Kidney epithelial cell (primary cell): ENCODE results near the gene CAPS. TPM values are rescaled to one million over a fixed set of nuclear protein-coding genes. Genes with fewer than 3 reads are reported as not detected.

Experiments
- DNase-seq: peaks from one replicate; pipeline ENCODE4 v3.0.0-alpha.2; 2010; ENCODE audit warnings: low read depth
- H3K27me3 ChIP-seq: 2 replicates; pipeline ENCODE4 v1.6.0; 2011; ENCODE audit warnings: low read length; ENCODE audit not compliant: control insufficient read depth, insufficient read depth
- H3K36me3 ChIP-seq: 2 replicates; pipeline ENCODE4 v1.5.1; 2011; ENCODE audit warnings: low read length; ENCODE audit not compliant: control insufficient read depth, insufficient read depth
- H3K4me3 ChIP-seq: 2 replicates; pipeline ENCODE4 v1.5.1; 2011; ENCODE audit warnings: low read depth, mild to moderate bottlenecking, control low read depth, low read length
- total RNA-seq: library from RNA; depleted of rRNA; stranded (reverse); fragments of >200 nt; gene quantifications from 2 replicates; pipeline ENCODE4 v1.2.3, GENCODE V29; 2015
- TF ChIP-seq, protein P1 (sequence below): IDR thresholded peaks from 2 replicates; pipeline ENCODE4 v1.5.1; 2011; ENCODE audit warnings: mild to moderate bottlenecking, moderate library complexity, low read length, control low read depth, inconsistent platforms; ENCODE audit not compliant: insufficient read depth, poor library complexity, severe bottlenecking

The CAPS gene
- total RNA-seq, 1 donor from 2014 or later = 2.3 TPM

GRCh38 chr19:5937550-5937949, 23.5 kb downstream of the CAPS start:
- H3K36me3 ChIP-seq = peaks cover 3% of the 10 kb centered on the region
- H3K4me3 ChIP-seq = no peak overlapping the region
- no peaks in the 10 kb centered on the region for H3K27me3 ChIP-seq
- DNase-seq = no peak
- TF ChIP-seq, protein P1, sequence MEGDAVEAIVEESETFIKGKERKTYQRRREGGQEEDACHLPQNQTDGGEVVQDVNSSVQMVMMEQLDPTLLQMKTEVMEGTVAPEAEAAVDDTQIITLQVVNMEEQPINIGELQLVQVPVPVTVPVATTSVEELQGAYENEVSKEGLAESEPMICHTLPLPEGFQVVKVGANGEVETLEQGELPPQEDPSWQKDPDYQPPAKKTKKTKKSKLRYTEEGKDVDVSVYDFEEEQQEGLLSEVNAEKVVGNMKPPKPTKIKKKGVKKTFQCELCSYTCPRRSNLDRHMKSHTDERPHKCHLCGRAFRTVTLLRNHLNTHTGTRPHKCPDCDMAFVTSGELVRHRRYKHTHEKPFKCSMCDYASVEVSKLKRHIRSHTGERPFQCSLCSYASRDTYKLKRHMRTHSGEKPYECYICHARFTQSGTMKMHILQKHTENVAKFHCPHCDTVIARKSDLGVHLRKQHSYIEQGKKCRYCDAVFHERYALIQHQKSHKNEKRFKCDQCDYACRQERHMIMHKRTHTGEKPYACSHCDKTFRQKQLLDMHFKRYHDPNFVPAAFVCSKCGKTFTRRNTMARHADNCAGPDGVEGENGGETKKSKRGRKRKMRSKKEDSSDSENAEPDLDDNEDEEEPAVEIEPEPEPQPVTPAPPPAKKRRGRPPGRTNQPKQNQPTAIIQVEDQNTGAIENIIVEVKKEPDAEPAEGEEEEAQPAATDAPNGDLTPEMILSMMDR = no peak

- H3K36me3 ChIP-seq = peaks cover 3% of the 10 kb centered on the region
- TF ChIP-seq, protein P1 = no peak
- no peak overlapping the region for H3K4me3 ChIP-seq
- DNase-seq = no peak
- no peaks in the 10 kb centered on the region for H3K27me3 ChIP-seq
These were observed 26.5 kb downstream of the CAPS start for GRCh38 chr19:5940260-5941208.

- H3K27me3 ChIP-seq = no peaks in the 10 kb centered on the region
- no peak for DNase-seq
- TF ChIP-seq, protein P1 = no peak
- H3K36me3 ChIP-seq = peaks cover 3% of the 10 kb centered on the region
- H3K4me3 ChIP-seq = no peak overlapping the region
These were observed 27.6 kb downstream of the CAPS start for GRCh38 chr19:5941673-5942072.

DNA sequence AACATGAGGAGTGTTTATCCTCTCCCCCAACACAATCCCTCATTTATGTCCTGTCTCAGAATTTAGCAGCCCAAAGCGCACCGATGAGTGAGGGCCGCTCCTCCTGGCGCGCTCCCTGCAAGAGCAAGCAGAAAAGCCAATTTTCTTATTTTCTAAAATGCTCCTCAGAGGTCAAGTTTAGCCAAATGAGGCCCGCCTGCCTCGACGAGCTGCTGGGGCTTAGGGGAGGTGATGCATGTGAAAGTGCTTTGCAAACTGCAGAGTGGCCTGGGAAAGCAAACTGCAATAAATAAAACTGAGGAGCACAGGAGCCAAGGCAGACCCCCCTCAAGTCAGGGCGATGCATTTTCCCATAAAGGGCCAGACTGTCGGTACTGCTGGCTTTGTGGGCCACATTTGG, 29.0 kb downstream of the CAPS start:
- Histone ChIP-seq H3K4me3 (no peak overlapping the region), H3K27me3 (no peaks in the 10 kb centered on the region), H3K36me3 (peaks cover 3% of the 10 kb centered on the region)
- DNase-seq = no peak
- TF ChIP-seq, protein P1 = no peak

DNA sequence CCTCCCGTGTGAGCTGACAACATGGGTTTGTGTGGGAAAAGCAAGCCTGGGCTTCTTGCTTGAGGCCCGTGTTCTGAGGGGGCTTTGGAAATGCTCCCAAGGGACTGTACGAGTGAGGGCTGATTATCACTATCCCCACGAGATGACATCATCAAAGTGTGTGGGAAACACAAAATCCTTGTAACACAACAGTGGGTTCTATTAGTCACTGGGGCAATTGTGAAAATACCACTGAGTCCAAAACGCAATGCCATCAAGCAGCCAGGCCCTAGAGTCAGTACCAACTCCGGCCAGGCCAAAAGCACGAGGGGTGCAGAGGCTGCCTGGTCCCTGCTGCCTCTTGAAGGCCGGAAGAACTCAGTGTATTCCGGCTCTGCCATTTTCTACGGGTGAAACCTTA, 29.6 kb downstream of the CAPS start:
- peaks cover 3% of the 10 kb centered on the region for H3K36me3 ChIP-seq
- TF ChIP-seq, protein P1 = no peak
- DNase-seq = no peak

More for the DNA sequence above, 29.6 kb downstream of the CAPS start:
- H3K4me3 ChIP-seq = no peak overlapping the region
- H3K27me3 ChIP-seq = no peaks in the 10 kb centered on the region
